Activated CD8-positive, alpha-beta T cell treated with anti-CD3 and anti-CD28 coated beads for 36 hours (primary cell): ENCODE data around the gene SPSB2. TPM values are rescaled to one million over a fixed set of nuclear protein-coding genes. Genes with fewer than 3 reads are reported as not detected.
A peak's percentile ranks its signal among the peaks of the same experiment; 100 is the strongest.

Experiments used
- ATAC-seq: fragments of 200-7000 bp; cut with Tn5 transposase; one replicate; pipeline ENCODE4 v1.10.0; 2021; ENCODE audit warnings: mild to moderate bottlenecking, moderate library complexity
- CTCF ChIA-PET: fragments of 350-600 bp; sonication (Branson Sonifier 250); formaldehyde crosslinking; loops from one replicate; lab custom pipeline; 2021; ENCODE audit warnings: antibody characterized with exemption; lab: Charles Lee
- POLR2A ChIA-PET: fragments of 350-600 bp; sonication (Branson Sonifier 250); formaldehyde crosslinking; loops from one replicate; lab custom pipeline; 2021; ENCODE audit warnings: antibody characterized with exemption; lab: Charles Lee
- DNase-seq: peaks from one replicate; pipeline ENCODE4 v3.0.0-alpha.2; 2020
- H3K27ac Mint-ChIP-seq: one replicate; pipeline ENCODE4 v1.8.0; 2021; ENCODE audit warnings: mild to moderate bottlenecking, mixed read lengths
- H3K27me3 Mint-ChIP-seq: one replicate; pipeline ENCODE4 v1.8.0; 2021; ENCODE audit warnings: mixed read lengths
- H3K36me3 Mint-ChIP-seq: one replicate; pipeline ENCODE4 v1.8.0; 2021; ENCODE audit warnings: low read depth, mixed read lengths
- H3K4me1 Mint-ChIP-seq: one replicate; pipeline ENCODE4 v1.8.0; 2021; ENCODE audit warnings: low read depth, mixed read lengths
- H3K4me3 Mint-ChIP-seq: one replicate; pipeline ENCODE4 v1.8.0; 2021; ENCODE audit warnings: mild to moderate bottlenecking, moderate library complexity, mixed read lengths
- H3K9me3 Mint-ChIP-seq: one replicate; pipeline ENCODE4 v1.8.0; 2021; ENCODE audit warnings: mixed read lengths
- CTCF ChIP-seq: fragments of 200-600 bp; IDR thresholded peaks from one replicate; pipeline ENCODE4 v1.8.0; 2022; ENCODE audit warnings: antibody characterized with exemption, mild to moderate bottlenecking
- intact Hi-C: fragments of 100-400 bp; cut with micrococcal nuclease; formaldehyde crosslinking; loops from one replicate; pipeline ENCODE4 v1.10.0; 2022
- total RNA-seq, 2 experiments: library from RNA; stranded (reverse); gene quantifications; one replicate each; pipeline ENCODE4 v1.2.3, GENCODE V29; 2021

SPSB2 gene
- total RNA-seq, 2 experiments from 2014 or later = 2.2 to 2.6 TPM

GRCh38 chr12:6832125-6832524, 41.0 kb downstream of the SPSB2 start:
- DNase-seq (no peak), ATAC-seq (no peak)
- Mint-ChIP-seq H3K27me3 (peaks cover 25% of the 10 kb centered on the region), H3K4me1 (peaks cover 28% of the 10 kb centered on the region), H3K9me3 (no peaks in the 10 kb centered on the region), H3K36me3 (no peaks in the 10 kb centered on the region), H3K4me3 (no peak overlapping the region), H3K27ac (no peak overlapping the region)
- TF ChIP-seq CTCF = no peak
- ChIA-PET POLR2A (interaction anchor here (1.5 kb wide), 1 partner anchor 143 kb away, joined by 4 read pairs; the partner anchor contains the start of gene ZNF384), CTCF (interaction anchor here (1.0 to 17.9 kb wide), 8 partner anchors 11 to 76 kb away, joined by 3 to 341 read pairs (median 3); partner anchors contain the start of genes CDCA3, MLF2, SPSB2 and USP5)
- intact Hi-C loops = no loop called here

GRCh38 chr12:6831450-6831995, 41.6 kb downstream of the SPSB2 start:
- Mint-ChIP-seq H3K27ac (no peak overlapping the region), H3K4me3 (no peak overlapping the region), H3K27me3 (peaks cover 31% of the 10 kb centered on the region), H3K4me1 (peaks cover 28% of the 10 kb centered on the region), H3K9me3 (no peaks in the 10 kb centered on the region), H3K36me3 (no peaks in the 10 kb centered on the region)
- ChIA-PET CTCF (interaction anchor here (1.0 to 17.9 kb wide), 8 partner anchors 12 to 75 kb away, joined by 3 to 341 read pairs (median 4); partner anchors contain the start of genes CDCA3, MLF2 and USP5), POLR2A (interaction anchor here (1.5 kb wide), 1 partner anchor 142 kb away, joined by 4 read pairs; the partner anchor contains the start of gene ZNF384)
- ATAC-seq = no peak
- no peak for DNase-seq
- no peak for TF ChIP-seq CTCF
- intact Hi-C loops = no loop called here

GRCh38 chr12:6830999-6831398, 42.1 kb downstream of the SPSB2 start:
- ChIA-PET POLR2A (interaction anchor here (1.1 to 1.5 kb wide), 3 partner anchors 21 to 142 kb away, joined by 3 to 5 read pairs (median 4); partner anchors contain the start of genes TPI1, USP5 and ZNF384), CTCF (interaction anchor here (0.9 to 17.9 kb wide), 8 partner anchors 14 to 147 kb away, joined by 3 to 341 read pairs (median 4); partner anchors contain the start of genes CDCA3, MLF2, SPSB2 and USP5)
- Mint-ChIP-seq H3K4me1 (peaks cover 28% of the 10 kb centered on the region), H3K9me3 (no peaks in the 10 kb centered on the region), H3K36me3 (no peaks in the 10 kb centered on the region), H3K27ac (no peak overlapping the region), H3K4me3 (no peak overlapping the region), H3K27me3 (peaks cover 36% of the 10 kb centered on the region)
- intact Hi-C loops = no loop called here
- ATAC-seq (no peak), DNase-seq (no peak)
- no peak for TF ChIP-seq CTCF

GRCh38 chr12:6830286-6830890, 42.7 kb downstream of the SPSB2 start:
- Mint-ChIP-seq H3K36me3 (no peaks in the 10 kb centered on the region), H3K4me3 (peak overlapping the region; percentile 79), H3K27ac (no peak overlapping the region), H3K4me1 (peaks cover 27% of the 10 kb centered on the region), H3K27me3 (peaks cover 39% of the 10 kb centered on the region), H3K9me3 (no peaks in the 10 kb centered on the region)
- ATAC-seq (no peak), DNase-seq (no peak)
- POLR2A ChIA-PET = interaction anchor here (0.7 to 1.5 kb wide), 5 partner anchors 22 to 141 kb away, joined by 3 to 5 read pairs (median 4); partner anchors contain the start of genes TPI1, USP5 and ZNF384
- intact Hi-C loops = no loop called here
- TF ChIP-seq CTCF = no peak
- CTCF ChIA-PET = interaction anchor here (0.9 to 17.9 kb wide), 7 partner anchors 17 to 146 kb away, joined by 3 to 341 read pairs (median 5); partner anchors contain the start of genes CDCA3, MLF2, PTMS and SPSB2
